Activated CD4-positive, alpha-beta memory T cell treated with anti-CD3 and anti-CD28 coated beads for 36 hours (primary cell): ENCODE results near the gene CUL9. TPM values are rescaled to one million over a fixed set of nuclear protein-coding genes. Genes with fewer than 3 reads are reported as not detected.

Experiments
- CTCF ChIA-PET: fragments of 350-600 bp; sonication (Branson Sonifier 250); formaldehyde crosslinking; loops from one replicate; lab custom pipeline; 2021; ENCODE audit warnings: antibody characterized with exemption, inconsistent platforms; lab: Charles Lee
- POLR2A ChIA-PET: fragments of 350-600 bp; sonication (Branson Sonifier 250); formaldehyde crosslinking; loops from one replicate; lab custom pipeline; 2021; ENCODE audit warnings: antibody characterized with exemption; lab: Charles Lee
- DNase-seq: peaks from one replicate; pipeline ENCODE4 v3.0.0-alpha.2; 2020
- H3K27ac Mint-ChIP-seq: one replicate; pipeline ENCODE4 v1.8.0; 2021; ENCODE audit warnings: mixed read lengths
- H3K27me3 Mint-ChIP-seq: one replicate; pipeline ENCODE4 v1.8.0; 2021; ENCODE audit warnings: mixed read lengths
- H3K36me3 Mint-ChIP-seq: one replicate; pipeline ENCODE4 v1.8.0; 2021; ENCODE audit warnings: mixed read lengths
- H3K4me1 Mint-ChIP-seq: one replicate; pipeline ENCODE4 v1.8.0; 2021; ENCODE audit warnings: low read depth, mixed read lengths
- H3K4me3 Mint-ChIP-seq: one replicate; pipeline ENCODE4 v1.8.0; 2021; ENCODE audit warnings: mild to moderate bottlenecking, mixed read lengths
- H3K9me3 Mint-ChIP-seq: one replicate; pipeline ENCODE4 v1.8.0; 2021; ENCODE audit warnings: mixed read lengths
- intact Hi-C: fragments of 100-400 bp; cut with micrococcal nuclease; formaldehyde crosslinking; loops from one replicate; pipeline ENCODE4 v1.15.1; 2023
- total RNA-seq, 2 experiments: library from RNA; stranded (reverse); gene quantifications; one replicate each; pipeline ENCODE4 v1.2.3, GENCODE V29; 2021

Gene CUL9
- total RNA-seq, 2 experiments from 2014 or later: 37.8 to 38.4 TPM

DNA sequence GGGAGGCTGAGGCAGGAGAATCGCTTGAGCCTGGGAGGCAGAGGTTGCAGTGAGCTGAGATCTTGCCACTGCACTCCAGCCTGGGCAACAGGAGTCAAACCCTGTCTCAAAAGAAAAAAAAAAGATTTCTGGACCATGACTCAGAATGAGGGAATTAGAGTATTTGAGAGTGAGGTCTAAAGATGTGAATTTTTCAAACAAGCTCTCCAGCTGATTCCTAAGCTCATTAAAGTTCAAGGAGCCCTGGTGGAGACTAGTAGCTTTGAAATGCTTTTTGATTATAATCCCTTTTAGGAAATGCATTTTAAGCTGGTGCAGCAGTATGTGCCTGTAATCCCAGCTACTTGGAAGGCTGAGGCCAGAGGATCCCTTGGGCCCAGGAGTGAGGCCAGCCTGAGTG lies 32.7 kb upstream of the CUL9 start:
- no peaks in the 10 kb centered on the region for H3K9me3 Mint-ChIP-seq
- H3K36me3 Mint-ChIP-seq: no peaks in the 10 kb centered on the region
- CTCF ChIA-PET: interaction anchor here (0.7 kb wide), 1 partner anchor 276 kb away, joined by 3 read pairs; no protein-coding TSS in a partner anchor
- POLR2A ChIA-PET: interaction anchor here (0.6 kb wide), 1 partner anchor 135 kb away, joined by 3 read pairs; no protein-coding TSS in a partner anchor
- intact Hi-C loops: no loop called here
- H3K4me1 Mint-ChIP-seq: no peaks in the 10 kb centered on the region
- H3K27ac Mint-ChIP-seq: no peak overlapping the region
- DNase-seq: no peak
- no peaks in the 10 kb centered on the region for H3K27me3 Mint-ChIP-seq
- H3K4me3 Mint-ChIP-seq: no peak overlapping the region

DNA sequence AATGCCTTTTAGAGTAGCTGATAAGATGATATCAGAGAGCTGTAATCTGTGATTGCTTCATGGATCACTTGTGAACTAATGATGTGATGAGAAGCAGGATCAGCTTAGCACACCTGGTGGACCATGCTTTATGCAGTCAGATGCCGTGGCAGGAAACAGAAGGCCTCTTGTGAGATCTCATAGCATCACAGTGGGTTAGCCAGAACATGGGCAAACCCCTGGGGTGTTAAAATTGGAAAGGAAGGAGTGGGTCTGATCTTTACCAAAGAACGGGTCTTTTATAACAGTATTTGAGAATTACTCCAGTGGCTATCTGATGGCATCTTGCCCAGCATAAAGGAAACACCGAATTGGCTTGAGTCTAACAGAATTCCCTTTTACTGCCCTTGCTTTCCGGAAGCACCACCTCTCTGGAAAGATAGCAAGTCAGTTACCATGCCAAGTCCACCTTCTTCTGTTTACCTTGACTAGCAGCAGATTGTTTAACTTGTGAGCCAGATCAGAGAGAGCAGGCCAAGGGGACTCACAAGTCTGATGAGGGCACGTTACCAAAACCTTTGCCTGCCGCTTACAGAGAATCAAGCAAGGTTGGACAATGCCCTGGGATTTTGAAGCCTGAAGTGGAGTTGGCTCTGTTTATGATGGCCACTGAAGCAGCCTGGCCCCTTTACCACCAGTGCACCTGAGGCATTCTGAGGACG lies 31.8 kb upstream of the CUL9 start:
- no peaks in the 10 kb centered on the region for H3K36me3 Mint-ChIP-seq
- no peak overlapping the region for H3K4me3 Mint-ChIP-seq
- intact Hi-C loops: no loop called here
- H3K27me3 Mint-ChIP-seq: no peaks in the 10 kb centered on the region
- H3K9me3 Mint-ChIP-seq: no peaks in the 10 kb centered on the region
- no peak overlapping the region for H3K27ac Mint-ChIP-seq
- DNase-seq: no peak
- ChIA-PET CTCF (no interaction called here), POLR2A (no interaction called here)
- no peaks in the 10 kb centered on the region for H3K4me1 Mint-ChIP-seq

DNA sequence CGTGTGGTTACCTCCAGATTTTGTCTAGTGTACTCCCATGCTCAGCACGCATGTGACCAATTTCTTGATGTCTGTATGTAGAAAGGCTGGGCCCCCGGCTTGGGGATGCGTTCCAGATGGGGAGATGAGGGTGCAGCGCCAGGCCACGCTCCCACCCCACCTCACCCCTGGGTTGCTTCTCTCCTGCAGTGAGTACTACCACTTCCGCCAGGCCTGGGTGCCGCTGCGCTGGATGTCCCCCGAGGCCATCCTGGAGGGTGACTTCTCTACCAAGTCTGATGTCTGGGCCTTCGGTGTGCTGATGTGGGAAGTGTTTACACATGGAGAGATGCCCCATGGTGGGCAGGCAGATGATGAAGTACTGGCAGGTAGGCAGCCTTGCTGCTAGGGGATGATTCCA lies 22.4 kb upstream of the CUL9 start:
- H3K4me1 Mint-ChIP-seq: no peaks in the 10 kb centered on the region
- CTCF ChIA-PET: interaction anchor here (1.1 kb wide), 1 partner anchor 11 kb away, joined by 5 read pairs; no protein-coding TSS in a partner anchor
- no peak for DNase-seq
- no peaks in the 10 kb centered on the region for H3K9me3 Mint-ChIP-seq
- H3K36me3 Mint-ChIP-seq: no peaks in the 10 kb centered on the region
- H3K27ac Mint-ChIP-seq: no peak overlapping the region
- no peak overlapping the region for H3K4me3 Mint-ChIP-seq
- intact Hi-C loops: no loop called here
- POLR2A ChIA-PET: no interaction called here
- H3K27me3 Mint-ChIP-seq: no peaks in the 10 kb centered on the region

DNA sequence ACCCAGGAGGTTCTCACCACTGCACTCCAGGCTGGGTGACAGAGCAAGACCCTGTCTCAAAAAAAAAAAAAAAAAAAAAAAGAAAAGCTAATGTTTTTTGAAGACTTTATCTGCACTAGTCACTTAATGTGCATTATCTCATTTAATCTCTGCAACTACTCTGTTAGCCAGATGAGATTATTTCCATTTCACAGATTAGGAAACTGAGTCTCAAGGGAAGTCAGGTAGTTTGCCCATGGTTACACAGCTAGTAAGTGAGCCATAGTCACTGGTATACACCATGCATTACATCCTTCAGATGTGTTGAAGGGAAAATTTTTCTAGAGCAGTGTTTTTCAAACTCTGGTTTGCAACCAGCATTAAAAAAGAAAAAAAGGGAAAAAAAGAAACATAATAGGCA lies 18.1 kb upstream of the CUL9 start:
- Mint-ChIP-seq H3K4me3 (no peak overlapping the region), H3K9me3 (no peaks in the 10 kb centered on the region), H3K27ac (no peak overlapping the region), H3K27me3 (no peaks in the 10 kb centered on the region), H3K36me3 (no peaks in the 10 kb centered on the region), H3K4me1 (no peaks in the 10 kb centered on the region)
- ChIA-PET POLR2A (interaction anchor here (0.7 kb wide), 1 partner anchor 58 kb away, joined by 5 read pairs; no protein-coding TSS in a partner anchor), CTCF (no interaction called here)
- DNase-seq: no peak
- intact Hi-C loops: no loop called here

DNA sequence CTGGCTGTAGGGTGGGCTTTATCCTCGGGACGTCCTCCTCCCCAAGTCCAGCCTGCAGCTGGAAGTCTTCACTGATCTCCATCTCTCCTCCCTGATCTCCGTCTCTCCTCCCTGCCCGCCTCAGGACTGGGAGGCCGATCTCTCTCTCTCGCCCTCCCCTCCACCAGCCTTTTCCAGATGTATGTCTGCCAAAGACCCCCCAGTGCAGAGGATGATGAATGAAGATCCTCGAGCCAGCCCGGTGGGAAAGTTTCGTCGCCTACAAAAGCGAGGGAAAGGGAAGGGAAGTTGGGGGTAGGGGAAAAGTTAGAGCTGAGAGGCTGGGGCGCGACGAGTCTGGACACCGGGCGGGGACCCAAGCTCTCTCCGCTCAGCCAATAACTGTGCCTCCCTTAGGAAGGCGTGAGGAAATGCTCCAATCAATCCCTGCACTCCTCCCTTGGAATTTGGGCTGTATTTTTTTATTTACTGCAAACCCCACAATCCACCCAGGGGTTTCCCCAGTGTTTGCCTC lies 11.5 kb upstream of the CUL9 start:
- Mint-ChIP-seq H3K27me3 (no peaks in the 10 kb centered on the region), H3K36me3 (peaks cover 9% of the 10 kb centered on the region), H3K9me3 (no peaks in the 10 kb centered on the region), H3K27ac (peak overlapping the region; percentile 81), H3K4me3 (peak overlapping the region; percentile 83), H3K4me1 (peaks cover 35% of the 10 kb centered on the region)
- peak; percentile 12 for DNase-seq
- intact Hi-C loops: loop anchor here (2.0 to 10.0 kb wide), 7 partner anchors 76 to 1994 kb away; partner anchors contain the start of genes PEX6, TBCC, UBR2 and ZNF318
- ChIA-PET CTCF (interaction anchor here (1.0 kb wide), 1 partner anchor 12 kb away, joined by 5 read pairs; no protein-coding TSS in a partner anchor), POLR2A (interaction anchor here (0.6 to 1.7 kb wide), 4 partner anchors 18 to 199 kb away, joined by 3 to 8 read pairs (median 4); partner anchors contain the start of genes DNPH1 and ZNF318)

DNA sequence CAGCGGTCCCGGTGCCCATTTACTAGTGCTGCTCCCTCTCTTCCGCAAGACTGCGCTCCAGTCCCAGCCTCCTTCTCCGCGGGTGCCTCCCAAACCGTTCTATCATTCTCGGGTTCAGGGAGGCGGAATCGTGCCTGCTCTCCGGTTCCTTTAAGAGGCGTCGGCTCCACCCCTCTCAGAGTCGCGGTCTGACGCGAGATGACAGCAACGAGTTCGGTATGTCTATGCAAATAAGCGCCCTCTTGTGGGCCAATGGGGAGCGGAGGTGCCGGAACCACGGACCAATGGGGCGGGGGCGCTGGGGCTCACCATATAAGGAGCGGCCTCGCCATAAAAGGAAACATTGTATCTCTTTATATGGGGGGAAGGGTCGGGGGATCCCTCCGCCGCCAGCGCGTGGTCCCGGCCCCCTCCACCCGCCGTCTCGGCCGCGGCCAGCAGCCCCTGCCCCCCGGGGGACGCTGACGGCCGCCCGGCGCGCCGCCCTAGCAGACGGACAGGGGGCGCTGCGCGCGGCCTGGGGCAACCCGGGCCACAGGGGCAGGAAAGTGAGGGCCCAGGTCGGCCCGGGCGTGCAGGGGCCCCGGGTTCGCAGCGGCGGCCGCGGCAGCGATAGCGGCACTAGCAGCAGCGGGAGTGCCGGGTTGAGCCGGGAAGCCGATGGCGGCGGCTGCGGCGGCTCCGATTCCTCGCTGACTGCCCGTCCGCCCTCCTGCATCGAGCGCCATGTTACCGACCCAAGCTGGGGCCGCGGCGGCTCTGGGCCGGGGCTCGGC lies 10.9 kb upstream of the CUL9 start, which contains the start of gene SRF:
Gene SRF (plus strand): TSS at position 339 of the 776 bp plus-strand sequence. CDS start 388 bp downstream, at position 727.
- ChIA-PET POLR2A (interaction anchor here (1.0 to 1.7 kb wide), 6 partner anchors 11 to 213 kb away, joined by 3 to 8 read pairs (median 5); partner anchors contain the start of genes CUL9 and DNPH1), CTCF (interaction anchor here (0.6 to 2.5 kb wide), 5 partner anchors 11 to 336 kb away, joined by 3 to 12 read pairs (median 4); partner anchors contain the start of gene CUL9)
- Mint-ChIP-seq H3K27me3 (no peaks in the 10 kb centered on the region), H3K4me3 (peak within 1 kb of the TSS; percentile 99), H3K27ac (peak within 1 kb of the TSS; percentile 89), H3K36me3 (peaks cover 14% of the 10 kb centered on the region), H3K4me1 (peaks cover 41% of the 10 kb centered on the region), H3K9me3 (no peaks in the 10 kb centered on the region)
- peak; percentile 100 for DNase-seq
- intact Hi-C loops: loop anchor here (1.0 to 10.0 kb wide), 9 partner anchors 76 to 1994 kb away; partner anchors contain the start of genes KLC4, MRPL2, PEX6 and TBCC

DNA sequence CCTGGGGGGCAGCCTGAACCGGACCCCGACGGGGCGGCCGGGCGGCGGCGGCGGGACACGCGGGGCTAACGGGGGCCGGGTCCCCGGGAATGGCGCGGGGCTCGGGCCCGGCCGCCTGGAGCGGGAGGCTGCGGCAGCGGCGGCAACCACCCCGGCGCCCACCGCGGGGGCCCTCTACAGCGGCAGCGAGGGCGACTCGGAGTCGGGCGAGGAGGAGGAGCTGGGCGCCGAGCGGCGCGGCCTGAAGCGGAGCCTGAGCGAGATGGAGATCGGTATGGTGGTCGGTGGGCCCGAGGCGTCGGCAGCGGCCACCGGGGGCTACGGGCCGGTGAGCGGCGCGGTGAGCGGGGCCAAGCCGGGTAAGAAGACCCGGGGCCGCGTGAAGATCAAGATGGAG lies 10.3 kb upstream of the CUL9 start:
- ChIA-PET POLR2A (interaction anchor here (1.0 to 1.7 kb wide), 4 partner anchors 11 to 212 kb away, joined by 3 to 7 read pairs (median 5); partner anchors contain the start of genes CUL9 and DNPH1), CTCF (interaction anchor here (0.6 to 2.5 kb wide), 5 partner anchors 11 to 336 kb away, joined by 3 to 12 read pairs (median 3); partner anchors contain the start of genes CUL9 and ZNF318)
- Mint-ChIP-seq H3K27me3 (no peaks in the 10 kb centered on the region), H3K9me3 (no peaks in the 10 kb centered on the region), H3K4me1 (peaks cover 43% of the 10 kb centered on the region), H3K36me3 (peaks cover 16% of the 10 kb centered on the region), H3K4me3 (peak overlapping the region; percentile 99), H3K27ac (peak overlapping the region; percentile 89)
- intact Hi-C loops: loop anchor here (1.0 to 10.0 kb wide), 9 partner anchors 75 to 1993 kb away; partner anchors contain the start of genes KLC4, MRPL2, PEX6 and TBCC
- peak; percentile 40 for DNase-seq

DNA sequence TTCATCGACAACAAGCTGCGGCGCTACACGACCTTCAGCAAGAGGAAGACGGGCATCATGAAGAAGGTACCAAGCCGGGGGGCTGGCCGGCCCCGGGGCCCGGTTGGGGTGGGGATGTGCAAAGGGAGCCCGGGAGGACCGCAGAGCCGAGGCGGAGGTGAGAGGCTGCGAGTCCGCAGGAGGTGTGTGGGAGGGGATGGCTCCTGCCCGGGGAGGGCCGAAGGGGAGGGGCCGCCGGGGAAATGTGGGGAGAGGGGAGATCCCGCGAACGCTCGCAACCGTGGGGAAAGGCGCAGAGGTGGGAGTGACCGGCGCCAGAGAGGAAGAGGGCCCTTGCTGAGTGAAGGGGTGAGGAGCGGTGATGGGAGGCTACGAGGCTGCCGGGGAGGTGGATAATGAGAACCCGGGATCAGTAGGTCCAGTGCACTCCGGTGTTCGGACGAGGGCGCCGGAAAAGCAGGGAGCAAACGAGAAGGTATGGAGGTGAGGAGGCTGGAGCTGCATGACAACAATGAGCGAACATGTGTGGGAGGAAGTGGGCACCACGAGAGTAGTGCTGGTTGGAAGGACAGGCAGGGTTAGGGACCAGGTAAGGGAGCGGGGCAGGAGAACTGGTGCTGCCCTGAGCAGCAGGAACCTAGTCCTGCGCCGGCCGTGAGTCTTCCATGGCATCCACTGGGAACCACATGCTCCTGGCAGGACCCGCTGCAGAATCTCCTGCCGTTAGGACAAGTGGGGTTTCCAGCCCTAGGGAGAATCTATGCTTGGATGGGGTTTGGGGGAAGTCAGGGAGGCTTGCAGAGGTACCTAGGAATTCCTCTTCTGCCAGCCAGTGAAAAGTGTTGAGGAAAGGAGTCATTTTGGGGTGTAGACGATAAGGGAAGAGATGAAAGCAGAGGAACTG lies 9.6 kb upstream of the CUL9 start:
- intact Hi-C loops: loop anchor here (5.0 to 10.0 kb wide), 5 partner anchors 195 to 1992 kb away; partner anchors contain the start of genes TBCC, UBR2 and ZNF318
- Mint-ChIP-seq H3K27me3 (no peaks in the 10 kb centered on the region), H3K36me3 (peaks cover 16% of the 10 kb centered on the region), H3K9me3 (no peaks in the 10 kb centered on the region), H3K4me3 (peak overlapping the region; percentile 99), H3K4me1 (peaks cover 43% of the 10 kb centered on the region), H3K27ac (peak overlapping the region; percentile 89)
- ChIA-PET CTCF (interaction anchor here (0.6 to 2.5 kb wide), 5 partner anchors 10 to 335 kb away, joined by 3 to 12 read pairs (median 3); partner anchors contain the start of genes CUL9 and ZNF318), POLR2A (interaction anchor here (1.0 to 1.7 kb wide), 5 partner anchors 9 to 212 kb away, joined by 3 to 7 read pairs (median 5); partner anchors contain the start of genes CUL9 and DNPH1)
- DNase-seq: peak; percentile 74

DNA sequence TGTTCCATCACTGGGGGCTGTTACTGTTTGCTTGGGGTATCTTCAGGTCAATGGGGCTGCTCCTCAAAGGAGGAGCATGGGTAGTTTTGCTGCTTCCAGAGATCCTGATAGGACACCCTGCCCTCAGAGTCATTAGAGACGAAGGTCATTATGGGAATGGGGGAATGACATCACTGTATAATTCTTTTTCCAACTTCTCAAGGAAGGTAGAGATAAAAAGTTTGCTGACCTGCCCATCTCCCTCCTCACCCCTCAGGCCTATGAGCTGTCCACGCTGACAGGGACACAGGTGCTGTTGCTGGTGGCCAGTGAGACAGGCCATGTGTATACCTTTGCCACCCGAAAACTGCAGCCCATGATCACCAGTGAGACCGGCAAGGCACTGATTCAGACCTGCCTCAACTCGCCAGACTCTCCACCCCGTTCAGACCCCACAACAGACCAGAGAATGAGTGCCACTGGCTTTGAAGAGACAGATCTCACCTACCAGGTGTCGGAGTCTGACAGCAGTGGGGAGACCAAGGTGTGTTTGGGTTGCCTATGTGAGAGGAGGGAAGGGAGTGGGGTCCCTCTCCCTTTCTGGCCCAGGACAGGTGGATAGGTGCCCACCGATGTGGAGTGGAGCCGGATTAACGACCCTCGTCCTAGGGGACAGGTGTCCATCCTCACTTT lies 8.3 kb upstream of the CUL9 start:
- peaks cover 26% of the 10 kb centered on the region for H3K36me3 Mint-ChIP-seq
- ChIA-PET POLR2A (interaction anchor here (1.0 to 1.8 kb wide), 5 partner anchors 8 to 244 kb away, joined by 3 to 11 read pairs (median 7); partner anchors contain the start of genes CNPY3, CUL9 and DNPH1), CTCF (interaction anchor here (1.0 to 2.5 kb wide), 6 partner anchors 9 to 153 kb away, joined by 3 to 14 read pairs (median 4); partner anchors contain the start of genes CUL9 and DNPH1)
- H3K27ac Mint-ChIP-seq: peak overlapping the region; percentile 89
- H3K4me1 Mint-ChIP-seq: peaks cover 43% of the 10 kb centered on the region
- peak overlapping the region; percentile 99 for H3K4me3 Mint-ChIP-seq
- peak; percentile 33 for DNase-seq
- H3K9me3 Mint-ChIP-seq: no peaks in the 10 kb centered on the region
- no peaks in the 10 kb centered on the region for H3K27me3 Mint-ChIP-seq
- intact Hi-C loops: loop anchor here (1.0 to 10.0 kb wide), 13 partner anchors 9 to 1991 kb away; partner anchors contain the start of genes ABCC10, CNPY3, CUL9 and KLHDC3
